Measurements from ENCODE around the gene MPP2. TPM values are rescaled to one million over a fixed set of nuclear protein-coding genes. Genes with fewer than 3 reads are reported as not detected.

Gene MPP2
- total and polyA plus RNA-seq, 11 donors = 6.7 to 22.3 (median 13.6) TPM

DNA sequence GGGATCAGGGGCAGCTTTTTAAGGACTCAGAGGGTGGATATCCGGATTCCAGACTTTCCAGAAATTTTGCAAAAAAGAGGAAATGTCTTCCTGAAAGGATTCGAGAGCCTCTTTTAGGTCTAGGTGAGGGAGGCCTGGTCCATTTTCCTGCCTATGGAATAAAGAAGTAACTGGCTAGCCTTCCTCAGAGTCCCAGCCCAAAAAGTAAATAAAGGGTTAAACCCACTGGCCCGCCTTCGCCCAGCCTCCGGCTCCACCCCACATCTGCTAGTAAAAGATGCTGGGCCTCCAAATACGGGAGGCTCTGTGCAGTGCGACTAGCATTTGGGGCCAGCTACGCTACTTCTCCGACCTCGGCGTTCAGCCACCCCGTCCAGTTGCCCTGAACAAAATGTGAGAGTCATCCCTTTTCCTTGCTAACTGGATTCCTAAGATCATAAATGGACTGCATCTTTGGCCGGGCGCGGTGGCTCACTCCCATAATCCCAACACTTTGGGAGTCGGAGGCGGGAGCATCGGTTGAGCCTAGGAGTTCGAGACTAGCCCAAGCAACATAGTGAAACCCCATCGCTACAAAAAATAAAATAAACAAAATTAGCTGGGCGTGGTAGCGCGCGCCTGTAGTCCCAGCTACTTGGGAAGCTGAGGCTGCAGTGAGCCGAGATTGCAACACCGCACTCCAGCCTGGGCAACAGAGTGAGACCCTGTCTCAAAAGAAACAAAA is 824 bp upstream of the MPP2 start:
- ATAC-seq (peak; percentile 66 to 78 (median 72)), DNase-seq (peak; percentile 74 to 77 (median 76))
- peak overlapping the region; percentile 16 to 98 (median 78) for H3K27ac ChIP-seq
- TF ChIP-seq POLR2A (IDR thresholded peaks at IDR 0.05) = peak in 1 of 2 donors; percentile 24
- TF ChIP-seq, protein P1, sequence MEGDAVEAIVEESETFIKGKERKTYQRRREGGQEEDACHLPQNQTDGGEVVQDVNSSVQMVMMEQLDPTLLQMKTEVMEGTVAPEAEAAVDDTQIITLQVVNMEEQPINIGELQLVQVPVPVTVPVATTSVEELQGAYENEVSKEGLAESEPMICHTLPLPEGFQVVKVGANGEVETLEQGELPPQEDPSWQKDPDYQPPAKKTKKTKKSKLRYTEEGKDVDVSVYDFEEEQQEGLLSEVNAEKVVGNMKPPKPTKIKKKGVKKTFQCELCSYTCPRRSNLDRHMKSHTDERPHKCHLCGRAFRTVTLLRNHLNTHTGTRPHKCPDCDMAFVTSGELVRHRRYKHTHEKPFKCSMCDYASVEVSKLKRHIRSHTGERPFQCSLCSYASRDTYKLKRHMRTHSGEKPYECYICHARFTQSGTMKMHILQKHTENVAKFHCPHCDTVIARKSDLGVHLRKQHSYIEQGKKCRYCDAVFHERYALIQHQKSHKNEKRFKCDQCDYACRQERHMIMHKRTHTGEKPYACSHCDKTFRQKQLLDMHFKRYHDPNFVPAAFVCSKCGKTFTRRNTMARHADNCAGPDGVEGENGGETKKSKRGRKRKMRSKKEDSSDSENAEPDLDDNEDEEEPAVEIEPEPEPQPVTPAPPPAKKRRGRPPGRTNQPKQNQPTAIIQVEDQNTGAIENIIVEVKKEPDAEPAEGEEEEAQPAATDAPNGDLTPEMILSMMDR (IDR thresholded peaks at IDR 0.05) = no peak
- intact Hi-C loops (cut with DNase I) = no loop called here
- H3K9me3 ChIP-seq = no peaks in the 10 kb centered on the region
- H3K36me3 ChIP-seq = peaks cover 0 to 5% (median 0%) of the 10 kb centered on the region in 9 donors
- H3K27me3 ChIP-seq = peaks cover 0 to 35% (median 0%) of the 10 kb centered on the region in 9 donors
- H3K4me1 ChIP-seq = peaks cover 0 to 31% (median 23%) of the 10 kb centered on the region in 12 donors
- peak overlapping the region; percentile 59 to 94 (median 78) for H3K4me3 ChIP-seq
- 18 to 25% (median 21%) methylated on average over 26 of the region's 26 CpGs for WGBS, 4 donors

DNA sequence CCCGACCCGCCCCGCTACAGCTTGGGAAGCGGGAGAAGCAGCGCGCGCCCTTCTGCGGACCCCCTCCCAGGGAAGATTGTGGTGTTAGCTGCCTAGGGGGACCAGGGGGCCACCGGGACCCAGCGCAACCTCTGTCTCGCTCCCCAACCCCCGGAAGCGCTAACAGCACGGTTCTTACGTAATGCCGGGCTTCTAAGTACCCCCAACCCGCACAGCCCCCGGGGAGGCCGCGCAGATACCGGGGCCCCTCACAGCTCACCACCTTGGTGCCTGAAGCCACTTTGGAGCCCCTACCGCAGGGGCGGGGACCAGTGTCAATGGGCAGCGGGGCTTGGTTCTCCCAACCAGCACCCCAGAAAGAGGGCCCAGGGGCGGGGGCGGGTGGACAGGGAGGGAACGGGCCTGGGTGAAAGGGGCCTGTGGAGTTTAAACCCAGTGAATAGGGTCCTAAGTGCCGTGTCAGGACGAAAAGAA is 348 bp downstream of the MPP2 start:
- TF ChIP-seq, protein P1 (IDR thresholded peaks at IDR 0.05) = no peak
- no peak for TF ChIP-seq POLR2A (IDR thresholded peaks at IDR 0.05)
- H3K36me3 ChIP-seq = peaks cover 0 to 5% (median 0%) of the 10 kb centered on the region in 9 donors
- peak overlapping the region; percentile 16 to 98 (median 78) for H3K27ac ChIP-seq
- DNase-seq = no peak
- peak overlapping the region; percentile 59 to 94 (median 78) for H3K4me3 ChIP-seq
- peak in 3 of 4 donors; percentile 2 to 6 (median 6) for ATAC-seq
- 0 to 1% (median 0%) methylated on average over 16 to 29 of the region's 29 CpGs for WGBS, 4 donors
- H3K27me3 ChIP-seq = peaks cover 0 to 35% (median 0%) of the 10 kb centered on the region in 9 donors
- peaks cover 0 to 31% (median 23%) of the 10 kb centered on the region in 12 donors for H3K4me1 ChIP-seq
- no peaks in the 10 kb centered on the region for H3K9me3 ChIP-seq
- intact Hi-C loops (cut with DNase I) = no loop called here

DNA sequence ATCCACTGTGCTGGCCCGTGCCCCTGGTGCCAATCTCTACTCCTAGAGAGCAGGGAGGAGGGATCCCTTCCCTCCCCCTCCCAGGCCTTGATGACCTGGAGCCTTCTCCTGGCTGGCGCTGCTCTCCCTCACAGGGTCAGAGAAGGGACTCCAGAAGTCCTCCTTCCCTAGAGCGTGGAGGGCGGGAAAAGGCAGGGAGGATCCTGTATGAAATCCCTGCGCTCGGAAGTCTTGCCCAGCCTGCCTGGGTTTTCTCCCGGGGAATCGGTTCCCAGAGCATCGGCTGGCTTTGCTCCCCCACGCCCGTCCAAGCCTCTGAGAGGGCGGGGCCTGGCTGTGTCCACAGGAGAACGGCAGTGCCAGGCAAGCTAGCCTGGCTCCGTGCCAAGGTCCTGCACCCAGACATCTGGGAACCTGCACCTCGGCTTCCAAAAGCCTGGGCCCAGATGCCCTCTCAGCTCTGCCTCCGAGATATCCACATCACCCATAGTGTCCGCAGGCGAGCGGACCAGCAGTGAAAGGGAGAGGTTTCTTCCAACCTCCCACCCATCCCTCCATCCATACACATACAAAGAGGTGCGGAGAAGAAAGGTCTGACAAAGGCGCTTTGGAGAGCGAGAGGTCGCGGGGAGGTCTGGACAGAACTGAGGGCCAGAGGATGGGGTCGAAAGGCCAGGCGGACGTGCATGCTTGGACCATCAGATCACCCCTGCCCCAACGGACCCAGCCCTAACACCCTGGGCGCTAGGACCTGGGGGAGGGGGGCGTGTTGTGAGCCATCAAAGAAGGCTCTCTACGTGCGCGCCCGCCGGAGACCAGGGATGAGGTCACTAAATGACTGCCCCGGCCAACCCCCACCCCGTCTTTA is 1.1 kb downstream of the MPP2 start:
- peak; percentile 74 to 86 (median 80) for DNase-seq
- TF ChIP-seq POLR2A (IDR thresholded peaks at IDR 0.05) = no peak
- TF ChIP-seq, protein P1 (IDR thresholded peaks at IDR 0.05) = no peak
- intact Hi-C loops (cut with DNase I) = no loop called here
- peaks cover 0 to 35% (median 0%) of the 10 kb centered on the region in 9 donors for H3K27me3 ChIP-seq
- ATAC-seq = peak; percentile 47 to 81 (median 77)
- H3K4me1 ChIP-seq = peaks cover 0 to 34% (median 23%) of the 10 kb centered on the region in 12 donors
- peak overlapping the region; percentile 59 to 94 (median 78) for H3K4me3 ChIP-seq
- no peaks in the 10 kb centered on the region for H3K9me3 ChIP-seq
- peaks cover 0 to 5% (median 0%) of the 10 kb centered on the region in 9 donors for H3K36me3 ChIP-seq
- H3K27ac ChIP-seq = peak overlapping the region in 10 of 12 donors; percentile 3 to 98 (median 84)
- WGBS, 4 donors = 2 to 6% (median 5%) methylated on average over 32 to 37 of the region's 37 CpGs
